ENCODE results near the gene GPR33. TPM values are rescaled to one million over a fixed set of nuclear protein-coding genes. Genes with fewer than 3 reads are reported as not detected.

GPR33 gene, protein sequence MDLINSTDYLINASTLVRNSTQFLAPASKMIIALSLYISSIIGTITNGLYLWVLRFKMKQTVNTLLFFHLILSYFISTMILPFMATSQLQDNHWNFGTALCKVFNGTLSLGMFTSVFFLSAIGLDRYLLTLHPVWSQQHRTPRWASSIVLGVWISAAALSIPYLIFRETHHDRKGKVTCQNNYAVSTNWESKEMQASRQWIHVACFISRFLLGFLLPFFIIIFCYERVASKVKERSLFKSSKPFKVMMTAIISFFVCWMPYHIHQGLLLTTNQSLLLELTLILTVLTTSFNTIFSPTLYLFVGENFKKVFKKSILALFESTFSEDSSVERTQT
- not detected in 5 replicates for total RNA-seq (2022; extraction: Qiagen RNA extraction; ENCODE audit: low read depth)

DNA sequence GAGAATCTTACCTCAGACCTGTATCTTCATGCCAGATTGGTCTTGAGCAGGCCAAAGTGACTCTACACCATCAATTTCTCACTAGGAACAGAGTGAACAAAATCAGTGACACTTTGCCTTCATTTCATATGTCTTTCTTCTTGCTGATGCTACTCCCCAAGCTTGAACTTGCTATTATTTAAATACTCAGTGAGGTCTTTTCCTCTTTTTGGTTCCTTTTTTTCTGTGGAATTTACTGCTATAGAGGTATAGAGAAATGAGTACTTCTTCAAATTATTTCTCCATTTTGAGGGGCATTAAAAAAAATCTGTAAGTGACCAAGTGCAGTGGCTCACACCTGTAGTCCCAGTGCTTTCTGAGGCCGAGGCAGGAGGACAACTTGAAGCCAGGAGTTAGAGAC is at the start of gene GPR33:
Gene GPR33, minus strand, starts transcription at position 154 of the 400 bp plus-strand sequence. CDS start 4,074 bp downstream, outside the sequence.

DNA sequence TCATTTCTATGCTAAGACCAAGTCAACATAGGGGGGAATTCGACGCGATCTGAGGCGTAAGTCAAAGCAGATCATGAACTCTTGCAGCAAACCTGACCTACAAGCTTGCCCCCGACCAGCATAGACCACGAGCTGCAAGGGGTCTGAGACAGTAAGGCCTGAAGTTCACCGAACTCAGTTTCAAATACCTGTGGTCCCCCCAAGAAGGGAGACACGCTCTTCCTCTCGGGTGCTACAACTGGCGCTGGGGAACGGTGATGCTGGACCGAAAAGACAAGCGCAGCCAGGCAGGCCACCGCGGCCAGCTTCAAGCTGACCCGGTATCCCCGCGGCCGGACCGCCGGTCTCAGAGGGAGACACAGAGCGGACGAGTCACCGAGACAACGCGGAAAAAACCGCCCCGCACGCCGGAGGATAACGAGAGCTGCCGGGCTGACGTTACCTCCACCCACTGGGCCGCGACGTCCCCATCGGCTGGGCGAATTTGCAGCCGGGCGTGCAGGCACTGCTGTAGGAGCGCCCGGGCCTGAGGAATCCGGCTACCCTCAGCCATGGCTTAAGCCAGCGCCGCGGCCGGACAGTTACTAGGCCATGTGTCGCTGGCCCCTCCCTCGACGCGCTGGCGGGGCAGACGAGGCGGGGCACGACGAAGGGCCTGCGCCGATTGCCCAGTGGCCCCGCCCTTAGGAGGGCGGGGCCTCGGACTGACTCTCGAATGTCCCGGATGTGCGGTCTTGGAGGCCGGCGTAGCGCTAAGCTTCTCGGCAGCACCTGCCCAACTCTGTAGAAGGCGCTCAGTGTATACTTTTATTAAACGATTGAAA is 30.8 kb downstream of the GPR33 start, which contains the start of gene DTD2:
Gene DTD2, minus strand, starts transcription at position 666 of the 824 bp plus-strand sequence. Its CDS starts 113 bp downstream, at position 553.

Other genes with a start within 250 kb of the GPR33 start
- 18.6 to 28.0 TPM (median 23.1 TPM) in 5 replicates for gene HEATR5A, start 67.5 kb downstream of the GPR33 start, total RNA-seq (2022; extraction: Qiagen RNA extraction; ENCODE audit: low read depth)
- 18.5 to 22.1 TPM (median 21.3 TPM) in 5 replicates for gene DTD2, start 30.5 kb downstream of the GPR33 start, total RNA-seq (2022; extraction: Qiagen RNA extraction; ENCODE audit: low read depth)
- 8.2 to 12.5 TPM (median 8.8 TPM) in 5 replicates for gene NUBPL, start 73.4 kb upstream of the GPR33 start, total RNA-seq (2022; extraction: Qiagen RNA extraction; ENCODE audit: low read depth)